ENCODE measurements around the gene CLIP3.

DNA sequence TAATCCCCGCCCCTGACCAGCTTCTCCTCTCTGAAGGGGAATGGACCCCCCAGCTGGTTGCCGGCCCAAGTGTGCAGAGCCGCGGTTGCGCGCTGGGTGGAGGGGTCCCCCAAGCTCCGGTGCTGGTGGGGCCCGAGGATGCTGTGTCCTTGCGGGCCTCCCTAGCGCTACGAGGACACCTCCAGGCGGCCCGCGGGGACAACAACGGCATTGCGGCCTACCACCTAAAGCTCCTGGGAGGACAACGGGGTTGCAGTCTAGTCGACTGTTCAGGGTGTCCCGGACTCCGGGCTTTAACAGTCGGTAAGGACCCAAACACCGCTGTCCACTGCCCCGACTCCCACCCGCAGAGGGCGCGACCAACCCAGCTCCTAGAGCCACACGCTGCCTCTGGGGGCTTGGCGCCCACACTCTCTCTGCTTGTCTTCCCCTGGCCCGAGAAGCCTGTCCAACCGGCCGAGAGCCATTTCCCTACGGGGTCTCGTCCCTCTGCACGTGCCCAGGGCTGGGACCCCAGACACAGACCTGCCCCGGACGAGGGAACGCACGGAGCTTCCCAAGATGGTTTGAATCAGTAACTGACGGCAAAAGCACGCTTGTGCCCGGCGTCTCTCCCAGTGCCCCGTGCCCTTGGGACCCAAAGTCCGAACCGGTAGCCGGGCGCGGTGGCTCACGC lies 38.6 kb downstream of the CLIP3 start:
- no peak for TF ChIP-seq EZH2phosphoT487 (IDR thresholded peaks at IDR 0.05; ENCODE audit: low read depth)
- TF ChIP-seq, protein P1, sequence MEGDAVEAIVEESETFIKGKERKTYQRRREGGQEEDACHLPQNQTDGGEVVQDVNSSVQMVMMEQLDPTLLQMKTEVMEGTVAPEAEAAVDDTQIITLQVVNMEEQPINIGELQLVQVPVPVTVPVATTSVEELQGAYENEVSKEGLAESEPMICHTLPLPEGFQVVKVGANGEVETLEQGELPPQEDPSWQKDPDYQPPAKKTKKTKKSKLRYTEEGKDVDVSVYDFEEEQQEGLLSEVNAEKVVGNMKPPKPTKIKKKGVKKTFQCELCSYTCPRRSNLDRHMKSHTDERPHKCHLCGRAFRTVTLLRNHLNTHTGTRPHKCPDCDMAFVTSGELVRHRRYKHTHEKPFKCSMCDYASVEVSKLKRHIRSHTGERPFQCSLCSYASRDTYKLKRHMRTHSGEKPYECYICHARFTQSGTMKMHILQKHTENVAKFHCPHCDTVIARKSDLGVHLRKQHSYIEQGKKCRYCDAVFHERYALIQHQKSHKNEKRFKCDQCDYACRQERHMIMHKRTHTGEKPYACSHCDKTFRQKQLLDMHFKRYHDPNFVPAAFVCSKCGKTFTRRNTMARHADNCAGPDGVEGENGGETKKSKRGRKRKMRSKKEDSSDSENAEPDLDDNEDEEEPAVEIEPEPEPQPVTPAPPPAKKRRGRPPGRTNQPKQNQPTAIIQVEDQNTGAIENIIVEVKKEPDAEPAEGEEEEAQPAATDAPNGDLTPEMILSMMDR (IDR thresholded peaks at IDR 0.05; ENCODE audit: low read depth, low read length) = peak; percentile 36

All from OCI-LY3 (cell line).